ENCODE results near the gene ADCY7. TPM values are rescaled to one million over a fixed set of nuclear protein-coding genes. Genes with fewer than 3 reads are reported as not detected.

The ADCY7 gene
- total RNA-seq, 1 experiment from 2014 or later, result 39.3 TPM

DNA sequence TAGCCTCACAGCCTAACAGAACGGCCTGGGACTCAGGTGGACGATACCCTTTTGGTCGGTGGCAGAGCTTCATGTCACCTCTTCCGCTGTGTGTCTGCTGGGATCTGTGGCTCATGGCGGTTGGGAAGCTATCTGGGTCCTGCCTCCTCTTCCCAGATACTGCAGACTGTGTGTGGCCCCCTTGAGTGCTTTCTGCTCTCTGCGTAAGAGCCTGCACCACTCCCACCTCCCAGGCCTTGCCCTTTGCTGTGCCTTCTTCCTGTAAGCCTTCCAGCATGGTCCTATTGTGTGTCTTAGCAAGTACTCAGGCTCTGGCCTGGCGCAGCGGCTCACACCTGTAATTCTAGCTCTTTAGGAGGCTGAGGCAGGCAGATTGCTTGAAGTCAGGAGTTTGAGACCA, 17.5 kb upstream of the ADCY7 start:
- Histone ChIP-seq H3K27ac (no peak overlapping the region), H2AFZ (no peak overlapping the region), H3K4me1 (replicated peaks; ENCODE audit: insufficient read depth) (peaks cover 7% of the 10 kb centered on the region), H3K9me3 (ENCODE audit: insufficient read depth, low read depth) (no peaks in the 10 kb centered on the region), H3F3A (ENCODE audit: insufficient read depth, low read depth) (peaks cover 3% of the 10 kb centered on the region), H3K27me3 (ENCODE audit: insufficient read depth, low read depth) (no peaks in the 10 kb centered on the region), H3K4me2 (no peak overlapping the region), H3K4me3 (no peak overlapping the region), H3K79me2 (ENCODE audit: low read depth) (peaks cover 18% of the 10 kb centered on the region; the same call in 1 of the 2 replicates), H4K20me1 (ENCODE audit: insufficient read depth) (no peaks in the 10 kb centered on the region; the same call in 1 of the 2 replicates), H3K36me3 (ENCODE audit: low read depth) (no peaks in the 10 kb centered on the region), H3K9me2 (ENCODE audit: insufficient read depth) (no peaks in the 10 kb centered on the region)
- DNase-seq, result no peak
- no peak for TF ChIP-seq EZH2 (IDR thresholded peaks at IDR 0.05; ENCODE audit: low read depth)
- TF ChIP-seq, protein P1, sequence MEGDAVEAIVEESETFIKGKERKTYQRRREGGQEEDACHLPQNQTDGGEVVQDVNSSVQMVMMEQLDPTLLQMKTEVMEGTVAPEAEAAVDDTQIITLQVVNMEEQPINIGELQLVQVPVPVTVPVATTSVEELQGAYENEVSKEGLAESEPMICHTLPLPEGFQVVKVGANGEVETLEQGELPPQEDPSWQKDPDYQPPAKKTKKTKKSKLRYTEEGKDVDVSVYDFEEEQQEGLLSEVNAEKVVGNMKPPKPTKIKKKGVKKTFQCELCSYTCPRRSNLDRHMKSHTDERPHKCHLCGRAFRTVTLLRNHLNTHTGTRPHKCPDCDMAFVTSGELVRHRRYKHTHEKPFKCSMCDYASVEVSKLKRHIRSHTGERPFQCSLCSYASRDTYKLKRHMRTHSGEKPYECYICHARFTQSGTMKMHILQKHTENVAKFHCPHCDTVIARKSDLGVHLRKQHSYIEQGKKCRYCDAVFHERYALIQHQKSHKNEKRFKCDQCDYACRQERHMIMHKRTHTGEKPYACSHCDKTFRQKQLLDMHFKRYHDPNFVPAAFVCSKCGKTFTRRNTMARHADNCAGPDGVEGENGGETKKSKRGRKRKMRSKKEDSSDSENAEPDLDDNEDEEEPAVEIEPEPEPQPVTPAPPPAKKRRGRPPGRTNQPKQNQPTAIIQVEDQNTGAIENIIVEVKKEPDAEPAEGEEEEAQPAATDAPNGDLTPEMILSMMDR (conservative IDR thresholded peaks at IDR 0.05), result no peak
- no TSS peak for BruUV-seq (replicated peaks)
- intact Hi-C loops (cut with micrococcal nuclease; ENCODE audit: unreplicated experiment), result loop anchor here (5.0 kb wide), 1 partner anchor 63 kb away; no protein-coding TSS in a partner anchor
- ChIA-PET POLR2A (ENCODE audit: unreplicated experiment) (no interaction called here), CTCF (no interaction called here)

GRCh38 chr16:50251375-50252081, 14.8 kb upstream of the ADCY7 start:
- CTCF ChIA-PET, result no interaction called here

GRCh38 chr16:50252082-50252611, 14.2 kb upstream of the ADCY7 start:
- Histone ChIP-seq H4K20me1 (ENCODE audit: insufficient read depth) (no peaks in the 10 kb centered on the region; the same call in 1 of the 2 replicates), H3K27ac (no peak overlapping the region), H3K36me3 (ENCODE audit: low read depth) (no peaks in the 10 kb centered on the region), H3F3A (ENCODE audit: insufficient read depth, low read depth) (no peaks in the 10 kb centered on the region), H3K79me2 (ENCODE audit: low read depth) (peaks cover 9% of the 10 kb centered on the region; the same call in 1 of the 2 replicates), H3K27me3 (ENCODE audit: insufficient read depth, low read depth) (no peaks in the 10 kb centered on the region), H3K9me2 (ENCODE audit: insufficient read depth) (no peaks in the 10 kb centered on the region), H3K4me1 (replicated peaks; ENCODE audit: insufficient read depth) (no peaks in the 10 kb centered on the region), H3K9me3 (ENCODE audit: insufficient read depth, low read depth) (no peaks in the 10 kb centered on the region), H3K4me3 (no peak overlapping the region), H2AFZ (no peak overlapping the region), H3K4me2 (no peak overlapping the region)
- no peak for DNase-seq
- ChIA-PET CTCF (no interaction called here), POLR2A (ENCODE audit: unreplicated experiment) (no interaction called here)
- BruUV-seq (replicated peaks), result no TSS peak
- TF ChIP-seq, protein P1 (conservative IDR thresholded peaks at IDR 0.05), result no peak
- no peak for TF ChIP-seq EZH2 (IDR thresholded peaks at IDR 0.05; ENCODE audit: low read depth)
- intact Hi-C loops (cut with micrococcal nuclease; ENCODE audit: unreplicated experiment), result no loop called here

More at GRCh38 chr16:50251375-50252081, 14.8 kb upstream of the ADCY7 start:
- H3K4me2 ChIP-seq, result no peak overlapping the region
- H3K27me3 ChIP-seq (ENCODE audit: insufficient read depth, low read depth), result no peaks in the 10 kb centered on the region
- H3K9me2 ChIP-seq (ENCODE audit: insufficient read depth), result no peaks in the 10 kb centered on the region
- TF ChIP-seq, protein P1 (conservative IDR thresholded peaks at IDR 0.05), result no peak
- no peak for TF ChIP-seq EZH2 (IDR thresholded peaks at IDR 0.05; ENCODE audit: low read depth)
- H3K79me2 ChIP-seq (ENCODE audit: low read depth), result peaks cover 15% of the 10 kb centered on the region; the same call in 1 of the 2 replicates
- no peaks in the 10 kb centered on the region for H3K9me3 ChIP-seq (ENCODE audit: insufficient read depth, low read depth)
- no peak overlapping the region for H2AFZ ChIP-seq
- no peaks in the 10 kb centered on the region; the same call in 1 of the 2 replicates for H4K20me1 ChIP-seq (ENCODE audit: insufficient read depth)
- no TSS peak for BruUV-seq (replicated peaks)
- no peak overlapping the region for H3K27ac ChIP-seq
- intact Hi-C loops (cut with micrococcal nuclease; ENCODE audit: unreplicated experiment), result no loop called here
- H3K4me1 ChIP-seq (replicated peaks; ENCODE audit: insufficient read depth), result no peaks in the 10 kb centered on the region
- DNase-seq, result no peak
- H3F3A ChIP-seq (ENCODE audit: insufficient read depth, low read depth), result no peaks in the 10 kb centered on the region
- POLR2A ChIA-PET (ENCODE audit: unreplicated experiment), result interaction anchor here (0.6 kb wide), 1 partner anchor 62 kb away, joined by 3 read pairs; no protein-coding TSS in a partner anchor
- H3K4me3 ChIP-seq, result no peak overlapping the region
- no peaks in the 10 kb centered on the region for H3K36me3 ChIP-seq (ENCODE audit: low read depth)
